ENCODE measurements around the gene TRAK1.

DNA sequence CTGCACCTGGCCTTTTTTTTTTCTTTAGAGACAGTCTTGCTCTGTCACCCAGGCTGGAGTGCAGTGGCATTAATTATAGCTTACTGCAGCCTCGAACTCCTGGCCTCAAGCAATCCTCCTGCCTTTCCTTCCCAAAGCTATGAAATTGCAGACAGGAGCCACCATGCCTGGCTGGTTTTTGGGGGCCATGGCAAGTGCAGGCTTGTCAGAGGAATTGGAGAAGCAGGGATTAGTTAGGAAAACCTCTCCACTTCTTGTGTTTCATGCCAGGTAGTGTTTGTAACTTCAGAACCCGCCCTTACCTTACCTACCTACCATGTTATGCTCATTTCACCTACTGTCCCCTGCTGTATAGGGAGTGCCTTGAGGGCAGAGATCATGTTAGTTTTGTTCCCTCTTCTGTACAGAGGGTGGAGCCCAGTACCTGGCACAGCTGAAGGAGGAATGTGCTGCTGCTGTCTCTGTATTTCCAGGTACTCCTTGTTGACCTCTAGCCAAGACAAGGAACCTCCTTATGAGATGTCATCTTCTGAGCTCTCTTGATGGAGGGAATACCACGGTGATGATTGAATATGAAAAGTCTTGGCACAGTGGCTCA, 43.8 kb downstream of the TRAK1 start:
- TF ChIP-seq POLR2A (IDR thresholded peaks at IDR 0.05; ENCODE audit: low read depth, low read length) (no peak), TAF1 (IDR thresholded peaks at IDR 0.05; ENCODE audit: borderline replicate concordance, low read depth, low read length) (no peak), POLR2AphosphoS5 (IDR thresholded peaks at IDR 0.05; ENCODE audit: low read depth, low read length) (no peak)
